Measurements from ENCODE around the gene MAP3K9. TPM values are rescaled to one million over a fixed set of nuclear protein-coding genes. Genes with fewer than 3 reads are reported as not detected.

Gene MAP3K9
- total and polyA plus RNA-seq, 2 donors (not counting 3 experiments of a cell fraction or from before 2014, with no cell fraction given): 0.06 to 0.11 TPM

GRCh38 chr14:70716958-70717357 is 92.4 kb downstream of the MAP3K9 start:
- BruUV-seq (replicated peaks): no TSS peak
- H3K4me3 ChIP-seq (replicated peaks in 1 of 3; ENCODE audit: insufficient read depth in 1 of 3, low read depth in 1 of 3, low read length in 3 of 3): no peak overlapping the region
- no peak for DNase-seq (ENCODE audit: low read depth, low spot score)
- CTCF ChIA-PET: interaction anchor here (0.8 kb wide), 1 partner anchor 9 kb away, joined by 3 read pairs; no protein-coding TSS in a partner anchor
- no peak for FAIRE-seq
- H3K9ac ChIP-seq (replicated peaks; ENCODE audit: extremely low read depth, insufficient read depth, low read length): no peak overlapping the region
- H3K9me1 ChIP-seq (replicated peaks; ENCODE audit: control insufficient read depth, extremely low read depth, insufficient read depth, low read length): no peaks in the 10 kb centered on the region
- TF ChIP-seq MYC (IDR thresholded peaks at IDR 0.05; ENCODE audit: low read depth, low read length) (no peak), CTCF (IDR thresholded peaks at IDR 0.05; ENCODE audit: extremely low read depth in 1 of 2, insufficient read depth in 1 of 2, low read depth in 1 of 2, low read length in 2 of 2) (no peak), POLR2AphosphoS5 (IDR thresholded peaks at IDR 0.05; ENCODE audit: insufficient read depth, low read depth, low read length) (no peak), GATA2 (IDR thresholded peaks at IDR 0.05; ENCODE audit: insufficient read depth, insufficient read length, low read depth, low read length) (no peak)
- intact Hi-C loops (cut with micrococcal nuclease): loop anchor here (1.0 kb wide), 1 partner anchor 39 kb away; no protein-coding TSS in a partner anchor
- H3K4me2 ChIP-seq (ENCODE audit: insufficient read depth, low read length): no peak overlapping the region
- no peaks in the 10 kb centered on the region for H3K9me3 ChIP-seq (replicated peaks; ENCODE audit: control insufficient read depth, insufficient read depth, low read length)
- H3K27me3 ChIP-seq (ENCODE audit: control insufficient read depth in 2 of 2, insufficient read depth in 2 of 2, low read length in 2 of 2): peaks cover 2 to 14% of the 10 kb centered on the region in 2 experiments
- dilution Hi-C loops (cut with MboI; ENCODE audit: extremely low pct_ligation_motif_present, low sequenced_read_pairs): no loop called here
- POLR2A ChIA-PET: no interaction called here
- no peak overlapping the region for H2AFZ ChIP-seq (ENCODE audit: low read depth, low read length)
- H3K27ac ChIP-seq (ENCODE audit: insufficient read depth, low read depth, low read length): no peak overlapping the region
- H3K4me1 ChIP-seq (ENCODE audit: control insufficient read depth, extremely low read depth, insufficient read depth, low read length): no peaks in the 10 kb centered on the region
- H4K20me1 ChIP-seq (replicated peaks; ENCODE audit: control insufficient read depth, extremely low read depth, insufficient read depth, low read length): no peaks in the 10 kb centered on the region
- no peaks in the 10 kb centered on the region for H3K79me2 ChIP-seq (ENCODE audit: control insufficient read depth, insufficient read depth, low read length)
- H3K36me3 ChIP-seq (ENCODE audit: control insufficient read depth in 2 of 2, extremely low read depth in 1 of 2, insufficient read depth in 2 of 2, low read length in 2 of 2): no peaks in the 10 kb centered on the region

DNA sequence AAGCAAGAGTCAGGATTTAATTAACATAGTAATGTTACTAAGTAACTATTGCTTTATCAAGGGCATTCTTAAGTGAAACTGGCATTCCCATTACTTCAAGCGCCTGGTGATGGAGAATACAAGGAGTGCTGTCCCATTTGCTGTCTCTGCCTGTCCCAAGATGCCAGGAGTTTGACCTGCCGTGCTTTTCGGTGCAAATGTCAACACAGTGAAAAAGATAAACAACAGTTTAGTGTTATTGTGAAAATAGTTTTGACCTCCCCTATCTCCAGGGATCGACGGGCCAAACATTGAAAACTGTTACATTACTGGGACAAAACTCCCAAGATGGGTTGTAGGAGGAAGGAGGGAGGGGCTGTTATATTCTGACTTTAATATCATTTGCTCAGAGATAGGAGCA is 92.8 kb downstream of the MAP3K9 start:
- no TSS peak for BruUV-seq (replicated peaks)
- Histone ChIP-seq H3K4me3 (replicated peaks in 1 of 3; ENCODE audit: insufficient read depth in 1 of 3, low read depth in 1 of 3, low read length in 3 of 3) (no peak overlapping the region), H4K20me1 (replicated peaks; ENCODE audit: control insufficient read depth, extremely low read depth, insufficient read depth, low read length) (no peaks in the 10 kb centered on the region), H3K9ac (replicated peaks; ENCODE audit: extremely low read depth, insufficient read depth, low read length) (no peak overlapping the region), H3K27me3 (ENCODE audit: control insufficient read depth in 2 of 2, insufficient read depth in 2 of 2, low read length in 2 of 2) (peaks cover 3 to 14% of the 10 kb centered on the region in 2 experiments), H3K4me2 (ENCODE audit: insufficient read depth, low read length) (no peak overlapping the region), H3K4me1 (ENCODE audit: control insufficient read depth, extremely low read depth, insufficient read depth, low read length) (no peaks in the 10 kb centered on the region), H2AFZ (ENCODE audit: low read depth, low read length) (no peak overlapping the region), H3K27ac (ENCODE audit: insufficient read depth, low read depth, low read length) (no peak overlapping the region), H3K79me2 (ENCODE audit: control insufficient read depth, insufficient read depth, low read length) (no peaks in the 10 kb centered on the region), H3K36me3 (ENCODE audit: control insufficient read depth in 2 of 2, extremely low read depth in 1 of 2, insufficient read depth in 2 of 2, low read length in 2 of 2) (no peaks in the 10 kb centered on the region), H3K9me3 (replicated peaks; ENCODE audit: control insufficient read depth, insufficient read depth, low read length) (no peaks in the 10 kb centered on the region), H3K9me1 (replicated peaks; ENCODE audit: control insufficient read depth, extremely low read depth, insufficient read depth, low read length) (no peaks in the 10 kb centered on the region)
- dilution Hi-C loops (cut with MboI; ENCODE audit: extremely low pct_ligation_motif_present, low sequenced_read_pairs): no loop called here
- ChIA-PET CTCF (interaction anchor here (0.8 to 2.0 kb wide), 2 partner anchors 8 to 95 kb away, joined by 3 to 4 read pairs; no protein-coding TSS in a partner anchor), POLR2A (no interaction called here)
- FAIRE-seq (no peak), DNase-seq (ENCODE audit: low read depth, low spot score) (no peak)
- TF ChIP-seq, protein P1, sequence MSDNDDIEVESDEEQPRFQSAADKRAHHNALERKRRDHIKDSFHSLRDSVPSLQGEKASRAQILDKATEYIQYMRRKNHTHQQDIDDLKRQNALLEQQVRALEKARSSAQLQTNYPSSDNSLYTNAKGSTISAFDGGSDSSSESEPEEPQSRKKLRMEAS (IDR thresholded peaks at IDR 0.05; ENCODE audit: insufficient read depth, insufficient read length): no peak
- TF ChIP-seq POLR2A (IDR thresholded peaks at IDR 0.05; ENCODE audit: low read depth, low read length): no peak
- TF ChIP-seq CTCF (IDR thresholded peaks at IDR 0.05; ENCODE audit: extremely low read depth in 1 of 2, insufficient read depth in 1 of 2, low read depth in 1 of 2, low read length in 2 of 2): no peak
- TF ChIP-seq POLR2AphosphoS5 (IDR thresholded peaks at IDR 0.05; ENCODE audit: insufficient read depth, low read depth, low read length): no peak
- TF ChIP-seq FOS (IDR thresholded peaks at IDR 0.05; ENCODE audit: borderline replicate concordance, insufficient read depth, low read length): no peak
- TF ChIP-seq JUN (IDR thresholded peaks at IDR 0.05; ENCODE audit: borderline replicate concordance, insufficient read depth, insufficient read length, low read depth): no peak
- no peak for TF ChIP-seq EZH2 (IDR thresholded peaks at IDR 0.05; ENCODE audit: borderline replicate concordance, low read depth, low read length, severe bottlenecking)
- no peak for TF ChIP-seq GATA2 (IDR thresholded peaks at IDR 0.05; ENCODE audit: insufficient read depth, insufficient read length, low read depth, low read length)
- TF ChIP-seq MYC (IDR thresholded peaks at IDR 0.05; ENCODE audit: low read depth, low read length): no peak
- intact Hi-C loops (cut with micrococcal nuclease): loop anchor here (1.0 kb wide), 1 partner anchor 40 kb away; no protein-coding TSS in a partner anchor
